CD14-positive monocyte (primary cell): ENCODE results near the gene EMILIN1. TPM values are rescaled to one million over a fixed set of nuclear protein-coding genes. Genes with fewer than 3 reads are reported as not detected.

Experiments
- DNase-seq, 3 donors: peaks; one replicate each; pipeline ENCODE4 v3.0.0-alpha.2; 2011 to 2022
- H2AFZ ChIP-seq: 2 replicates; pipeline ENCODE4 v1.6.0; 2012; ENCODE audit warnings: mild to moderate bottlenecking, low read depth, low read length, inconsistent platforms; ENCODE audit not compliant: insufficient read depth, poor library complexity, severe bottlenecking
- H3K27ac ChIP-seq, 2 donors: 1 replicate in 1 of 2; 2 replicates in 1 of 2; pipeline ENCODE4 v1.5.1; 2012 to 2013; ENCODE audit warnings: low read length in 2 of 2, control low read depth in 1 of 2, inconsistent platforms in 1 of 2, low read depth in 1 of 2, mild to moderate bottlenecking in 1 of 2
- H3K27me3 ChIP-seq, 2 donors: one replicate each; pipeline versions ENCODE4 v1.6.0 to v1.6.1; 2011 to 2013; ENCODE audit warnings: low read length in 2 of 2; ENCODE audit not compliant: control insufficient read depth in 2 of 2, insufficient read depth in 2 of 2
- H3K36me3 ChIP-seq, 2 donors: replicated peaks in 1 of 2; 1 replicate in 1 of 2; 2 replicates in 1 of 2; pipeline versions ENCODE4 v1.5.1 to v1.6.1; 2012 to 2013; ENCODE audit warnings: low read length in 2 of 2, control low read depth in 1 of 2, inconsistent platforms in 1 of 2, mild to moderate bottlenecking in 1 of 2; ENCODE audit not compliant: insufficient read depth in 2 of 2, control insufficient read depth in 1 of 2
- H3K4me1 ChIP-seq, 2 donors: 1 replicate in 1 of 2; 2 replicates in 1 of 2; pipeline versions ENCODE4 v1.5.1 to v1.6.1; 2012 to 2013; ENCODE audit warnings: low read length in 2 of 2, control low read depth in 1 of 2, inconsistent platforms in 1 of 2, mild to moderate bottlenecking in 1 of 2, moderate library complexity in 1 of 2; ENCODE audit not compliant: insufficient read depth in 2 of 2, control insufficient read depth in 1 of 2
- H3K4me2 ChIP-seq: replicated peaks from 2 replicates; pipeline ENCODE3; 2012; ENCODE audit warnings: low read length, moderate library complexity, mild to moderate bottlenecking; ENCODE audit not compliant: poor library complexity, severe bottlenecking; ENCODE audit errors: extremely low read depth
- H3K4me3 ChIP-seq, 3 experiments: fragments of 200-600 bp in 1 of 3; sonication (generic) in 1 of 3; replicated peaks in 1 of 3; 1 replicate in 2 of 3; 2 replicates in 1 of 3; pipeline ENCODE4 v1.5.1; 2011 to 2013; ENCODE audit warnings: low read length in 3 of 3, mild to moderate bottlenecking in 3 of 3, control low read depth in 2 of 3, low read depth in 2 of 3, inconsistent platforms in 1 of 3, moderate library complexity in 1 of 3
- H3K79me2 ChIP-seq: 2 replicates; pipeline ENCODE4 v1.6.0; 2012; ENCODE audit warnings: mild to moderate bottlenecking, control low read depth, inconsistent platforms, low read length, moderate library complexity; ENCODE audit not compliant: insufficient read depth
- H3K9ac ChIP-seq: 2 replicates; pipeline ENCODE4 v1.6.0; 2017; ENCODE audit warnings: low read length, mild to moderate bottlenecking; ENCODE audit not compliant: insufficient read depth, poor library complexity, severe bottlenecking
- H3K9me3 ChIP-seq, 2 donors: replicated peaks in 1 of 2; 1 replicate in 1 of 2; 2 replicates in 1 of 2; pipeline versions ENCODE4 v1.5.1 to v1.6.1; 2012 to 2013; ENCODE audit warnings: low read length in 2 of 2, control low read depth in 1 of 2; ENCODE audit not compliant: control insufficient read depth in 1 of 2, insufficient read depth in 1 of 2
- H4K20me1 ChIP-seq: 2 replicates; pipeline ENCODE4 v1.6.0; 2012; ENCODE audit warnings: mild to moderate bottlenecking, low read length, control low read depth, moderate library complexity; ENCODE audit not compliant: insufficient read depth
- H3K27ac Mint-ChIP-seq, 7 donors: one replicate each; pipeline ENCODE4 v1.8.0; 2020; ENCODE audit warnings: mild to moderate bottlenecking in 7 of 7, mixed read lengths in 7 of 7, moderate library complexity in 6 of 7, inconsistent platforms in 2 of 7
- H3K27me3 Mint-ChIP-seq, 3 donors: one replicate each; pipeline ENCODE4 v1.8.0; 2021 to 2022; ENCODE audit warnings: low read depth in 3 of 3, mild to moderate bottlenecking in 3 of 3, mixed read lengths in 3 of 3, moderate library complexity in 3 of 3, inconsistent platforms in 1 of 3
- H3K36me3 Mint-ChIP-seq, 2 donors: one replicate each; pipeline ENCODE4 v1.8.0; 2020; ENCODE audit warnings: mixed read lengths in 2 of 2, inconsistent platforms in 1 of 2, mild to moderate bottlenecking in 1 of 2
- H3K4me1 Mint-ChIP-seq: one replicate; pipeline ENCODE4 v1.8.0; 2020; ENCODE audit warnings: mild to moderate bottlenecking, mixed read lengths
- H3K4me3 Mint-ChIP-seq, 2 donors: one replicate each; pipeline ENCODE4 v1.8.0; 2020; ENCODE audit warnings: mild to moderate bottlenecking in 2 of 2, mixed read lengths in 2 of 2, moderate library complexity in 1 of 2
- H3K9me3 Mint-ChIP-seq, 7 donors: one replicate each; pipeline ENCODE4 v1.8.0; 2020 to 2022; ENCODE audit warnings: mixed read lengths in 7 of 7, mild to moderate bottlenecking in 6 of 7, moderate library complexity in 6 of 7, inconsistent platforms in 2 of 7
- CTCF ChIP-seq: fragments of 200-600 bp; IDR thresholded peaks from one replicate; pipeline ENCODE4 v1.8.0; 2022; ENCODE audit warnings: antibody characterized with exemption, mild to moderate bottlenecking
- WGBS: methylation state at CpG from one replicate; pipeline ENCODE4 v1.1.5; 2013; ENCODE audit warnings: missing lambda C conversion rate; ENCODE audit not compliant: insufficient coverage; 5-methylcytosine and 5-hydroxymethylcytosine counted together
- intact Hi-C, 2 donors: fragments of 100-400 bp; cut with micrococcal nuclease; formaldehyde crosslinking; loops; one replicate each; pipeline versions ENCODE4 v1.15.0 to v1.15.1; 2023
- polyA plus RNA-seq, 3 donors: library from polyadenylated mRNA; depleted of rRNA in 1 of 3; unstranded in 2 of 3; stranded (reverse) in 1 of 3; fragments of 300-500 nt in 2 of 3; fragments of >200 nt in 1 of 3; fragmentation: Illumina TruSeq in 2 of 3; gene quantifications; 1 replicate in 2 of 3; 2 replicates in 1 of 3; pipeline ENCODE4 v1.2.3, GENCODE V29; 2012 to 2021

The EMILIN1 gene
- polyA plus RNA-seq, 3 donors, result 0.43 to 1.0 (median 0.44) TPM

- Mint-ChIP-seq H3K9me3 (peaks cover 0 to 2% (median 0%) of the 10 kb centered on the region in 7 donors), H3K27me3 (no peaks in the 10 kb centered on the region), H3K4me3 (no peak overlapping the region), H3K4me1 (peaks cover 22% of the 10 kb centered on the region), H3K36me3 (peaks cover 22 to 23% of the 10 kb centered on the region in 2 donors), H3K27ac (peak overlapping the region in 3 of 7 donors; percentile 59 to 68 (median 68))
- DNase-seq, result no peak
- H4K20me1 ChIP-seq, result no peaks in the 10 kb centered on the region
- H3K4me1 ChIP-seq, result peaks cover 23 to 24% of the 10 kb centered on the region in 2 donors
- no peak overlapping the region for H3K4me2 ChIP-seq
- H2AFZ ChIP-seq, result no peak overlapping the region
- H3K9me3 ChIP-seq, result no peaks in the 10 kb centered on the region
- no peak overlapping the region for H3K9ac ChIP-seq
- 94% methylated on average over 2 of the region's 5 CpGs for WGBS
- no peak for TF ChIP-seq CTCF
- H3K27ac ChIP-seq, result no peak overlapping the region
- H3K4me3 ChIP-seq, result no peak overlapping the region
- H3K36me3 ChIP-seq, result peaks cover 17 to 26% of the 10 kb centered on the region in 2 donors
- H3K79me2 ChIP-seq, result no peaks in the 10 kb centered on the region
- intact Hi-C loops, result no loop called here
- no peaks in the 10 kb centered on the region for H3K27me3 ChIP-seq
Observed at GRCh38 chr2:27126252-27126710, 47.9 kb downstream of the EMILIN1 start.

- H3K27ac ChIP-seq, result no peak overlapping the region
- no peak overlapping the region for H3K4me3 ChIP-seq
- no peak overlapping the region for H3K4me2 ChIP-seq
- peaks cover 9 to 10% of the 10 kb centered on the region in 2 donors for H3K4me1 ChIP-seq
- peaks cover 5% of the 10 kb centered on the region for H3K79me2 ChIP-seq
- no peak for TF ChIP-seq CTCF
- peaks cover 12% of the 10 kb centered on the region for H4K20me1 ChIP-seq
- intact Hi-C loops, result no loop called here
- no peak overlapping the region for H2AFZ ChIP-seq
- H3K27ac Mint-ChIP-seq, result peak overlapping the region in 1 of 7 donors; percentile 18
- no peaks in the 10 kb centered on the region for H3K9me3 ChIP-seq
- no peak overlapping the region for H3K4me3 Mint-ChIP-seq
- H3K9ac ChIP-seq, result no peak overlapping the region
- peaks cover 38 to 40% of the 10 kb centered on the region in 2 donors for H3K36me3 Mint-ChIP-seq
- peaks cover 13% of the 10 kb centered on the region for H3K4me1 Mint-ChIP-seq
- 100% methylated on average over 4 of the region's 9 CpGs for WGBS
- H3K36me3 ChIP-seq, result peaks cover 33 to 43% of the 10 kb centered on the region in 2 donors
- no peak for DNase-seq
- H3K27me3 ChIP-seq, result no peaks in the 10 kb centered on the region
- peaks cover 0 to 2% (median 0%) of the 10 kb centered on the region in 3 donors for H3K27me3 Mint-ChIP-seq
- H3K9me3 Mint-ChIP-seq, result peaks cover 0 to 2% (median 0%) of the 10 kb centered on the region in 7 donors
Observed at GRCh38 chr2:27127883-27128667, 49.7 kb downstream of the EMILIN1 start.
